OCI-LY3 (cell line): ENCODE measurements around the gene EPS8L1.

Experiments used
- H2AFZ ChIP-seq: fragments of 200-600, 300-600 bp; shearing (Covaris generic); 2 replicates; pipeline ENCODE4 v1.6.0; 2014; ENCODE audit warnings: antibody characterized with exemption, low read depth, low read length
- H3K27ac ChIP-seq: fragments of 200-600, 300-600 bp; sonication (generic); 2 replicates; pipeline ENCODE4 v1.5.1; 2014; ENCODE audit warnings: mild to moderate bottlenecking, low read length, moderate library complexity, mixed read lengths
- H3K27me3 ChIP-seq: fragments of 200-600, 300-600 bp; sonication (generic); 2 replicates; pipeline ENCODE4 v1.6.1; 2014; ENCODE audit warnings: low read depth, low read length, mixed read lengths
- H3K36me3 ChIP-seq: fragments of 200-600, 300-600 bp; sonication (generic); replicated peaks from 2 replicates; pipeline ENCODE3; 2014; ENCODE audit warnings: low read depth, low read length, mixed read lengths
- H3K4me1 ChIP-seq: fragments of 300-600, 200-600 bp; sonication (generic); 2 replicates; pipeline ENCODE4 v1.6.1; 2014; ENCODE audit warnings: low read length, mixed read lengths
- H3K4me2 ChIP-seq: fragments of 200-600, 300-600 bp; sonication (generic); 2 replicates; pipeline ENCODE4 v1.6.1; 2014; ENCODE audit warnings: low read length, mixed read lengths
- H3K4me3 ChIP-seq: fragments of 300-600, 200-600 bp; sonication (generic); 2 replicates; pipeline ENCODE4 v1.5.1; 2014; ENCODE audit warnings: antibody characterized with exemption, mild to moderate bottlenecking, low read length, moderate library complexity
- H3K79me2 ChIP-seq: fragments of 300-600, 200-600 bp; shearing (Covaris generic); 2 replicates; pipeline ENCODE4 v1.6.1; 2014; ENCODE audit warnings: mild to moderate bottlenecking, low read length, mixed read lengths
- H3K9ac ChIP-seq: fragments of 300-600, 200-600 bp; shearing (Covaris generic); 2 replicates; pipeline ENCODE4 v1.6.0; 2014; ENCODE audit warnings: mild to moderate bottlenecking, low read length, moderate library complexity
- H3K9me3 ChIP-seq: fragments of 200-600, 300-600 bp; shearing (Covaris generic); 2 replicates; pipeline ENCODE4 v1.6.1; 2014; ENCODE audit warnings: low read length, mixed read lengths; ENCODE audit not compliant: insufficient read depth
- H4K20me1 ChIP-seq: fragments of 200-600, 300-600 bp; sonication (generic); 2 replicates; pipeline ENCODE4 v1.6.1; 2016; ENCODE audit warnings: low read length, mixed read lengths; ENCODE audit not compliant: insufficient read depth
- CTCF ChIP-seq: fragments of 200-600, 300-600 bp; sonication (generic); IDR thresholded peaks from 2 replicates; pipeline ENCODE4 v1.5.1; 2014; ENCODE audit warnings: antibody characterized with exemption, low read length, low read depth
- EZH2phosphoT487 ChIP-seq: fragments of 200-600 bp; shearing (Covaris generic); IDR thresholded peaks from 2 replicates; pipeline ENCODE4 v1.6.1; 2018; ENCODE audit warnings: antibody characterized with exemption, mixed run types, low read depth

The EPS8L1 gene

GRCh38 chr19:55091955-55092354 lies 16.3 kb downstream of the EPS8L1 start:
- peaks cover 30% of the 10 kb centered on the region for H3K36me3 ChIP-seq
- H3K79me2 ChIP-seq: no peaks in the 10 kb centered on the region
- H3K4me1 ChIP-seq: no peaks in the 10 kb centered on the region
- no peaks in the 10 kb centered on the region for H4K20me1 ChIP-seq
- H3K27ac ChIP-seq: no peak overlapping the region
- H3K4me2 ChIP-seq: no peak overlapping the region
- no peak overlapping the region for H3K9ac ChIP-seq
- no peaks in the 10 kb centered on the region for H3K27me3 ChIP-seq
- H3K4me3 ChIP-seq: no peak overlapping the region
- H3K9me3 ChIP-seq: no peaks in the 10 kb centered on the region
- H2AFZ ChIP-seq: no peak overlapping the region
- TF ChIP-seq CTCF (no peak), EZH2phosphoT487 (no peak)

- Histone ChIP-seq H3K4me1 (no peaks in the 10 kb centered on the region), H3K27me3 (no peaks in the 10 kb centered on the region), H3K36me3 (peaks cover 27% of the 10 kb centered on the region), H3K27ac (no peak overlapping the region), H2AFZ (no peak overlapping the region), H3K4me3 (no peak overlapping the region), H3K79me2 (no peaks in the 10 kb centered on the region), H3K9ac (no peak overlapping the region), H4K20me1 (no peaks in the 10 kb centered on the region), H3K9me3 (no peaks in the 10 kb centered on the region), H3K4me2 (no peak overlapping the region)
- TF ChIP-seq CTCF (no peak), EZH2phosphoT487 (no peak)
These were observed 17.0 kb downstream of the EPS8L1 start for GRCh38 chr19:55092423-55093318.

GRCh38 chr19:55094456-55095259 lies 19.0 kb downstream of the EPS8L1 start:
- Histone ChIP-seq H3K4me3 (no peak overlapping the region), H3K79me2 (no peaks in the 10 kb centered on the region), H2AFZ (no peak overlapping the region), H3K4me1 (no peaks in the 10 kb centered on the region), H3K4me2 (no peak overlapping the region), H3K9me3 (no peaks in the 10 kb centered on the region), H4K20me1 (peaks cover 6% of the 10 kb centered on the region; the same call in 1 of the 2 replicates), H3K27me3 (no peaks in the 10 kb centered on the region), H3K27ac (no peak overlapping the region), H3K9ac (no peak overlapping the region), H3K36me3 (peaks cover 27% of the 10 kb centered on the region)
- TF ChIP-seq CTCF (no peak), EZH2phosphoT487 (no peak)
